ELR (cell line): Measurements from ENCODE around the gene KTI12.
A peak's percentile ranks its signal among the peaks of the same experiment; 100 is the strongest.
"Not testable (repeated sequence)": the region's sequence is repeated elsewhere in the genome, so short reads cannot be mapped to it uniquely, and the experiment has no call there.

Source experiments
- DNase-seq: peaks from one replicate; pipeline ENCODE4 v3.0.0-alpha.2; 2015; ENCODE audit warnings: low read depth

Gene KTI12, protein sequence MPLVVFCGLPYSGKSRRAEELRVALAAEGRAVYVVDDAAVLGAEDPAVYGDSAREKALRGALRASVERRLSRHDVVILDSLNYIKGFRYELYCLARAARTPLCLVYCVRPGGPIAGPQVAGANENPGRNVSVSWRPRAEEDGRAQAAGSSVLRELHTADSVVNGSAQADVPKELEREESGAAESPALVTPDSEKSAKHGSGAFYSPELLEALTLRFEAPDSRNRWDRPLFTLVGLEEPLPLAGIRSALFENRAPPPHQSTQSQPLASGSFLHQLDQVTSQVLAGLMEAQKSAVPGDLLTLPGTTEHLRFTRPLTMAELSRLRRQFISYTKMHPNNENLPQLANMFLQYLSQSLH

DNA sequence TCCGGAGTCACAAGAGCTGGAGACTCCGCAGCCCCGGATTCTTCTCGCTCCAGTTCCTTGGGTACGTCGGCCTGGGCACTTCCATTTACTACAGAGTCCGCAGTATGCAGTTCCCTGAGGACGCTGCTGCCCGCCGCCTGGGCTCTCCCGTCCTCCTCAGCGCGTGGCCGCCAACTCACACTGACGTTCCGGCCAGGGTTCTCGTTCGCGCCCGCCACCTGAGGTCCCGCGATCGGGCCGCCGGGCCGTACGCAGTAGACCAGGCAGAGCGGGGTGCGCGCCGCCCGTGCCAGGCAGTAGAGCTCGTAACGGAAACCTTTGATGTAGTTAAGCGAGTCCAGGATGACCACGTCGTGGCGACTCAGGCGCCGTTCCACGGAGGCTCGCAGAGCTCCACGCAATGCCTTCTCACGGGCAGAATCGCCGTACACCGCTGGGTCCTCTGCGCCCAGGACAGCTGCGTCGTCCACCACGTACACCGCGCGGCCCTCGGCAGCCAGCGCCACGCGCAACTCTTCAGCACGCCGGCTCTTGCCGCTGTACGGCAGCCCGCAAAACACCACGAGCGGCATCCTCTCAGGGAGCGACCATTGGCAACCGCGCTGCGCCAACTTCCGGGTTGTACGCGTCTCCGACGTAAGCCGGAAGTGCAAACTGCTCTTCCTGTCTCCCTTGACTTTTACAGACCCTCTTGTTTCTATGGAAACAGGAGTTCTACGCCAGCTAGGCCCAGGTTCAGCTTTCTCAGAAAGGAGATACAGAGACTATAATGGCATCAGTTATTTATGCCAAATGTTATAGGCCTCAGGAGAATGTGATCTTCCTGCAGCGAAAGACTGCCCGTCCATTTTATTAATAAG, at the start of gene KTI12:
Gene KTI12 (minus strand): TSS at position 621 of the 860 bp plus-strand sequence. CDS start 49 bp downstream, at position 572.
- peak; percentile 94 for DNase-seq

DNA sequence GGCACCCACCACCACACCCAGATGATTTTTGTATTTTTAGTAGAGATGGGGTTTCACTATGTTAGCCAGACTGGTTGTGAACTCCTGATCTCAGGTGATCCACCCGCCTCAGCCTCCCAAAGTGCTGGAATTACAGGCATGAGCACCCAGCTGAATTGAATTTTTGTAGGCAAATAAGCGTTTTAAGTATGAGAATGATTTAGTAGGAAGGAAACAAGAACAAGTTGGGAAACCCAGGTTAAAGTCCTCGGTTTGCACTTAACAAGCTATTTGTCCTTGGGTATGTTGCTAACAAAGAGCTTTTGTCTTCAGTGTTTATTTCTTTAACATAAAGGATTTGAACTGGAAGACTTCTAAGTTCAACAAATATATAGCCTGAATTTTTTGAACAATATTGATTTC, 46.4 kb upstream of the KTI12 start:
- DNase-seq: no peak

DNA sequence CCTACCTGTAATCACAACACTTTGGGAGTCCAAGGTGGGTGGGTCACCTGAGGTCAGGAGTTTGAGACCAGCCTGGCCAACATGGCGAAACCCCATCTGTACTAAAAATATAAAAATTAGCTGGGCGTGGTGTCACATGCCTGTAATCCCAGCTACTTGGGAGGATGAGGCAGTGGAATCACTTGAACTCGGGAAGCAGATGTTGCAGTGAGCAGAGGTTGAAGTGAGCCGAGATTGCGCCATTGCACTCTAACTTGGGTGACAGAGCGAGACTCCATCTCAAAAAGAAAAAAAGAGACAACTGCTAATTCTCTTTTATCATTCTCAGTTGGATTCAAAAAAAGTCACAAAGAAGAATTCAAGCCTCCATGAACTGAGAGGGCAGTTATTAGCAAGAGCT, 43.7 kb upstream of the KTI12 start:
- DNase-seq: not testable (repeated sequence)

DNA sequence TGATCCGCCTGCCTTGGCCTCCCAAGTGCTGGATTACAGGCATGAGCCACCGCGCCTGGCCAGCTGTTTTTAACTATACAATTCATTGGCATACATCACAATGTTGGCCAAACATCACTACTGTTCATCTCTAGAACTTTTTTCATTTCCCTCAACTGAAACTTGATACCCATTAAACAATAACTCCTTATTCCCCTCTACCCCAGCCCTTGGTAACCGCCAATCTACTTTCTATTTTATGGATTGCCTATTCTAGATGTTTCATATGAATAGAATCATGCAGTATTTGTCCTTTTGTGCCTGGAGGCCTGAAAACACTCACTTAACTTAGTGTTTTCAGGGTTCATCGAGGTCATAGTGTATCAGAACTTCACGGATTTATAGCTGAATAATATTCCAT, 38.7 kb upstream of the KTI12 start:
- no peak for DNase-seq

DNA sequence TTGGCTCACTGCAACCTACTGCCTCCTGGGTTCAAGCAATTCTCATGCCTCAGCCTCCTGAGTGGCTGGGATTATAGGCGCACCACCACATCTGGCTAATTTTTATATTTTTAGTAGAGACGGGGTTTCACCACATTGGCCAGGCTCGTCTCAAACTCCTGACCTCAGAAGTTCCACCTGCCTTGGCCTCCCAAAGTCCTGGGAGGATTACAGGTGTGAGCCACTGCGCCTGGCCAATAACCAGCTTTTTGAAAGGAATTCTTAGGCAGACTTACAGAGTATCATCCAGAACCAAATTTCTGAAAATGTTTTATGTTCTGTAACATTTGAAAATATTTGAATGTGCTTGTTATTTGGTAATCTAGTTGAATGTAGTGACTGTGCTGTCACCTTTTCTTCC, 37.1 kb upstream of the KTI12 start:
- DNase-seq: no peak

DNA sequence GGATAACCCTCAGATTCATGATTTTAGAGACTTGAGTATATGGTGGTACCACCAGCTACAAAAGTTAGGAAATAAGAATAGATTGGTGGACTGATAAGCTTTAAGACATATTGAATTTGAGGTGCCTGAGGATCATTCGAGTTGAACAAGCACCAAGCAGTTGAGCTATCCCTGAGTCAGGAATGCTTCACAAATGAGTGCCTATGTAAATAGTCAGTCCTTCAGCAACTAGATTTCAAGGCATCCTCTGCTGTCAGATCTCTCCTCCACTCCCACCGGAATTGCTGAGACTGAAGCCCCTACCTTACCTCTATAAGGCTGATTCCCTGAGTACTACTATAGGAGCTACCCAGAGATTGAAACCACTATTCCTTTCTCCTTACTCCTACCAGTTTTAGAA, 29.6 kb upstream of the KTI12 start:
- DNase-seq: no peak

DNA sequence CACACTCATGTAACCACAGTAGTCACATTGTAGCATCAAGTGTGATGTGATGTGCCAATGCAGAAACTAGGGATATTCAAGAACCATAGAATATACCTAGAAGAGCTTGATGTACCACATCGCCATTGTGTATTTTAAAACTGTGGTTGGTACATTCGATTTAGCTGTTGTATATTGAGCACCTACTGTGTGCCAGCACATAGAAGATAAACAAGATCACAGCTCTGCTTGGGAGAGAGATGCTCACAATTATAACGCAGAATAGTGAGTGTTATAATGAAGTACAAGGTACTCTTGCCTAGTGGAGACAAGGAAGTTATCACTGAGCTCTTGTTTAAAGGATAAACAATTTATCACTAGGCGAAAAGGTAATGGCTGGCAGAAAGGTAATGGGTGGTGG, 27.2 kb upstream of the KTI12 start:
- DNase-seq: no peak

DNA sequence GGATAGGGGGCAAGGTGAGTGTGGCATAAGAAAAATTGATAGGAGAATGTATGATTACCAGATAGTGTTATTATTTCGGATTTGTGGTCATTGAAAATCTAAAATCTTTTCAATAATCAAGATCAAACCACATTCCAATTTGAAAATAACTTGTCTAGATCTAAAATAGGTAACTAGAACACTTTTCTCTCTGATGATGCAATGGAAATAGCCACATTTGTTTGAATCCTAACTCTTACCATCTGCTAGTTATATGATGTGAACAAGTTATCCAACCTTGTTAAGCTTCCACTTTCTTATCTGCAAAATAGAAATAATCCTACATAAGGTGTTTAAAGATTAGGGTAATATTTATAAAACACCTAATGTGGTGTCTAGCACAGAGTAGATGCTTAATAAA, 26.3 kb upstream of the KTI12 start:
- DNase-seq: no peak

DNA sequence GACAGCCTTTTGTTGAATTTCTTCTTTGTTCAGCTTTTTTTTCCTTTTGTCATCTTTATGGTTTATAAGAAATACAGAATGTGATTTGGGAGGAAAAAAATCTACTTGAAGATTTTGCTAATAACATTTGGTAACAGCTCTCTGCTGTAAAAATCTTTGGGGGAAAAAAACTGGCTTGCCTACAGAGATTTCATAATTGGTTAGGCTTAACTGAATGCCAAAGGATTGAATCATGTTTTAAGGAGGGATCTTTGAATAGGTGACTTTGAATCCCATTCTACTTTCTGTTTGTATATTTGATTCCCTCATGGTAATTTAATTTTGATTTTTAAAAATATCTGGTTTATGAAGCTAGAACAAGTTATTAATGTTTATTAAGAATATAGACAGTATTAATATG, 25.7 kb upstream of the KTI12 start:
- DNase-seq: peak; percentile 69

DNA sequence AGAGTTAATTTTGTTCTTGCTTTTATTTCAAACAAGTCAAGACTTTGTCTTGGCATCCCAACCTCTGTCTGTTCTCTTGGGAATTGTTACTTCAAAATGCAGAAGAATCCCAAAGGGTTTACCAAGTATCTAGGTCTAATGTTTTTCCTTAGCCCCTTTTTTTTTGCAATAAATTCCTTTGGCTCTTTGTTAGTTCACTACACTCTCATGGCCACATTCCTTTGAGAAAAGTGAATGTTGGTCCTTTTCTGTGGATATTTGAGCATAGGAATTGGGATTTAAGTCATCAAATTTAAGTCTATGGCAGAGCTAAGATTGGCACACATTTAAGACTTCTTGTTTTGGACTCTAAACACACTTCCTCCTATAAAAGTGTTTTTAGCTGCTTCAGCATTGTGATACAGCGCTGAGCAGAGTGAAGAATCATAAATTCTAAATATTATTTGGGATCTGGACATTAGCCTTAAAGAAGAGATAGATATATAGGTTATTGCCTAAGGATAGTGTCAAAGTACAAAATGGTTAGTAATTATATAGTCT, 24.3 kb upstream of the KTI12 start:
- DNase-seq: no peak

DNA sequence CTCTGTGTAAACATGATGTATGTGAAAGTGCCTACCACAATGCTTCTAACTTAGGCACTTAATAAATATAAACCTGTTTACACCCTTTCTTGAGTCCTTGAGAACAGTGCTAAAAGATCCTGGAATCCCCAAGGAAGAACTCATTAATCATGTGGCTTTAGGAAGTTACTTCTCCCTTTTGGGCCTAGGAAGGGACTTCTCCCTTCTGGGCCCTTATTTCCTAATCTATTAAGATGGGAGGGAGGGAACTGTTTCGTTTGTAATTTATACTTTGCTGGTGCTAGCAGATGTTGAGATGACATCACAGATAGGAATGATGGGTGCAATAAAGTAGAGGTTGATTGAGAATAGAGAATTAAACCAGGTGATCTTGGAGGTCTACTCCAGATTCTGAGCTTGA, 23.6 kb upstream of the KTI12 start:
- DNase-seq: peak; percentile 13

DNA sequence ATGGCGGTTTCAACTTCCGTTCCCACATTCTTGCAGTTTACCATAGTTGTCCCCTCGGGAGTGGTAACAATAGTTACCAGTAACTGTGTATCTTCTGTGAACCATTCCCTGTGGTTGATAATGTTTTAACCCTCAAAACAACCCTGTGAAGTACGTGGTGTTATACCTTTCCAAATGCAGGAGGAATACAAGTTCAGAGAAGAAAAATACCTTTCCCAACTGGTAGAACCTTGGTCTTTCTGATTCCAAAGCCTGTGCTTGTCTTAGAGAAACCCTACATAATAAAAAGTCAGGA, 23.3 kb upstream of the KTI12 start:
- DNase-seq: no peak

DNA sequence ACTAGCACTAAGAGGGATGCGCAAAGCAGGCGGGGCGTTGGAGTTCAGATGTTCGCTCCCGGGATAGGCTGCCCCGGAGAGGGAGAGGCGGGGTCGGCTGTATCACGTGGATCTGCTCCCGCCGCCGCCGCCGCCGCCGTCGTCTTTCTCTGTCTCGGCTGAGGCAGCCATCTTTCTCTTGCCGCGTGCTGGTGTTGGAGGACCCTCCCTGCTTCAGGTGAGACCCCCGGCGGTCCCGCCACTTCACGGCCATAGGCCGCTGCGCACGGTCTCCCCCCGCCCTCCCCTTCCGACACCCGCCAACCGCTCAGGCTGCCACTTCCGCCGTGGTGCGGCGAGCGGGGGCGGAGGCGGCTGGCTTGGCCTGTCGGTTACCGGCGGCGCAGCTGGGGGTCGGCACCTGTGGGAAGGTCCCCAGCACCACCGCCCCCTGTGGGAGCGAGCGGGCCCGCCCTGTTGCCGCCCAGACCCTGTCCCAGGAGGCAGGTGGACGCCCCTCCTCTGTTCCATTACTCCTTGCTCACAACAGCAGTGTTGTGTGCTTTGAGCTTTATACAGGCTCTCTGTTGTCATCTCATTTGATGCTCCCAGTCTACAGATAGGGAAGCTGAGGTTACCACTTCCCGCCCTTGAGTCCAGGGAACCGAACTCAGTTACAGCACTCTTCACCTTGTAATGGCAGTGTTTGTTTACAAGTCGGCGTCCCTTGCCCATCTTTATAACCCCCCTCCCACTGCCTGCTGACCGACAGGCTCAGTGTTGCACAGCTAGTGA, 22.7 kb upstream of the KTI12 start, which contains the start of gene BTF3L4:
Gene BTF3L4 (plus strand): TSS at position 133 of the 774 bp plus-strand sequence. CDS start 3,553 bp downstream, outside the sequence.
- DNase-seq: peak; percentile 96

DNA sequence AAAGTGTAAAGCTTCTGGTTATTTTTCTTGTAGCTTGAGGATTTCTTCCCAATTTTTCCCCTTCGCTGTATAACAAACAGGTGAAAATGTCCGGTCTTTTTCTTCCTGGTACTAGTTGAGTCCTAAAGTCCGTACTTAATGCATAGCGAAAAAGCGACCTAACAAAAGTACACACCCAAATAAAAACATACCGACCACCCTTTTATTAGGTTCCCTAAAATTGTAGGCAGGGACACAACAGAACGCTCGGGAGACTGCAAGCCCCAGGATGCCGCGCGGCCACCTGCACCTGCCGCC, 22.2 kb upstream of the KTI12 start:
- DNase-seq: no peak

DNA sequence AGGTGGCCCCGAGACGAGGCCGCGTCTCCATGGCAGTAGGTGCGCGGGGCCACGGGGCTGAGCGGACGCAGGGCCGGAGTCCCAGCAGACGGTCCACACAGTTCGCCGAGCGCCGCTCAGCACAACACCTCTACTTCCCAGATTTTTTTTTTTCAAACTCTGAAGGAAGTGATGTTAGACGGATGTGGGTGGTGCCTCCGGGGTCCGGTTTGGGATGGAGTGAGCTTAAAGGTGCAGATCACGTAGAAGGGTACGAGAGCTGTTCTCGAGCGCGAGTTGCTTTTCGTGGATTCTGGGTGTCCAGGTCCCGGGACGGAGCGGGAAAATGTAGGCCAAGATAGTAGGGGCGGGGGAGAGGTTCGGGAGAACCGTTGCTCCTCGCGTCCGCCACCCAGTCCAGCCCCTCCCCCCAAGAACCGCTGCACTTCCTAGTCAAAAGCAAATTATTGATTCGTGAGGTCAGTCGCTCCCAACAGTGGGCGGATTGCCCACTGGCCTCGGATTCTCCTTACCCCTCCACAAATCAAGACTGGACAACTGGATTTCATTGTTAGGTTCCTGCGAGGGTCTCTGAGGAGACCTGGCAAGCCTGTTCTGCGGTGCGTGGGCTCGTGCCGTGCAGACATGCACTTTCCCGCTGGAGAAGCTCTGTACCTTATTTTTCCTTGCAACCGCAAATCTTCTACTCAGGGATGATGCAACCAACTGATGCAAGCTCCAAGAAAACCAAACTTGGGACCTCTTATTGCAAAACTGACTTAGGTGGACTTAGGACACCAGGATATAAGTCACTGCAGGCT, 21.7 kb upstream of the KTI12 start, which contains the start of gene TXNDC12:
Gene TXNDC12 (minus strand): TSS at position 126 of the 800 bp plus-strand sequence. CDS start 95 bp downstream, at position 31.
- DNase-seq: peak; percentile 96

DNA sequence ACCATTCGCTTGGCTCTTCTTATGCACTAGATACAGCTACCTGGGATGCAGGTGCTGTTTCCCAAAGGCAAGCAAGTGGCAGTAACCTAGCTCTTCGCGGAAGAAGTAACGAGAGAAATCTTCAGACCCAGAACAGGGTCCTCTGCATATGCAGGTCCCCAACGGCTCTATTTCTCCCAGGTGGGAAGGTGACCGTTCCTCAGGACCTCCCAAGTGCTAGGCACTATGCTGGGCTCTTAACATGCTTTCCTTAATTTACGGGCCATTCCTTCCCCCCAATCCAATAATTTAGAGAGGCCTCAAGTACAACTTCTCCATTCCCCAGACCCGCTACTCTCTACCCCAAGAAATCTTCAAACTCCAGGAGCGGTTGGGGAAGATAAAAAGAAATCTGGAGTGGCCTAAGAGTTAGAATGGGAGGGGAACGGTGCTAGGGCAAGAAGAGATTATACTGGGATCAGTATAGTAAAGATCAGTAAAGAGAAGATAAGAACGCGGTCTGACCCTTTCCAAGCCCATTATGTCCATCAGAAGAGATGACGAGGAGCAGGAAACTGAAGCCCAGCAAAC, 21.0 kb upstream of the KTI12 start:
- no peak for DNase-seq

DNA sequence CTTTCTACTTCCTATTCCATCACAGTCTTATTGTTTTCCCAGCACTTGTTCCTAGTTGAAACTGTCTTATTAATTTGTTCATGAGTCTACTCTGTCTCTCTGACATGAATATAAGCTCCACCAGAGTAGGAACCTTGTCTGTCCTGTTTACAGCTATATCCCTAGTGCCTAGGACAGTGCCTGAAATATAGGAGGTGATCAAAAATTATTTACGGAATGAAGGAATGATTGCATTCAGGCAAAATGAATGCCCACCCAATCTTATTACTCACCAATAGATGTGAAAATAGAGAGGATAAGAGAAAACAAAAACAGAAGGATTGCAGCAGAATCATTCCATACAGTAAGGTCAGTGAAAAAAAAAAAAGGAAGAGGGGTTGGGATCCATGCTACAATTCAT, 20.3 kb upstream of the KTI12 start:
- no peak for DNase-seq

DNA sequence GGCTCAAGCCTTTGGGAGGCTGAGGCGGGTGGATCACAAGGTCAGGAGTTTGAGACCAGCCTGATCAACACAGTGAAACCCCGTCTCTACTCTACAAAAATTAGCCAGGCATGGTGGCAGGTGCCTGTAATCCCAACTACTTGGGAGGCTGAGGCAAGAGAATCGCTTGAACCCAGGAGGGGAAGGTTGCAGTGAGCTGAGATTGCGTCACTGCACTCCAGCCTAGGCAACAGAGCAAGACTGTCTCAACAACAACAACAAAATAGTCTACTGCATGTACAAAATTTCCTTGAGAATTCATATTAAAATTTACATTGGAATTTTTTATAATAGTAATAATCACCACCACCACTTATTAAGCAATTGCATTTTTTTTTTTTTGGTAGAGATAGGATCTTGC, 15.7 kb upstream of the KTI12 start:
- not testable (repeated sequence) for DNase-seq

DNA sequence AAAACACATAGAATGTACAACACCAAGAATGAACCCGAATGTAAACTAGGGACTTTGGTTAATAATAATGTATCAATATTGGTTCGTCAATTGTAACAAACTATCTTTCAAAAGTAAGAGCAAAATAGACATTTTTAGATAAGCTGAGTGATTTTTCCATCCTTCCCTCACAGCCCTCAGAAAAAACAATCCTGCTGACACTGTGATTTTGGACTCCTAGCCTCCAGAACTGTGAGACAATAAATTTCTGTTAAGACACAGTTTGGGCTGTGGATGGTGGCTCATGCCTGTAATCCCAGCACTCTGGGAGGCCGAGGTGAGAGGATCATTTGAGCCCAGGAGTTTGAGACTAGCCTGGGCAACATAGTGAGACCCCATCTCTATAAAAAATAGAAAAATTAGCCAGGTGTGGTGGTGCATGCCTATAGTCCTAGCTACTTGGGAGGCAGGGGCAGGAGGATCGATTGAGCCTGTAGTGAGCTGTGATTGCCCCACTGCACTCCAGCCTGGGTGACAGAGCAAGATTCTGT, 12.1 kb upstream of the KTI12 start:
- DNase-seq: not testable (repeated sequence)

DNA sequence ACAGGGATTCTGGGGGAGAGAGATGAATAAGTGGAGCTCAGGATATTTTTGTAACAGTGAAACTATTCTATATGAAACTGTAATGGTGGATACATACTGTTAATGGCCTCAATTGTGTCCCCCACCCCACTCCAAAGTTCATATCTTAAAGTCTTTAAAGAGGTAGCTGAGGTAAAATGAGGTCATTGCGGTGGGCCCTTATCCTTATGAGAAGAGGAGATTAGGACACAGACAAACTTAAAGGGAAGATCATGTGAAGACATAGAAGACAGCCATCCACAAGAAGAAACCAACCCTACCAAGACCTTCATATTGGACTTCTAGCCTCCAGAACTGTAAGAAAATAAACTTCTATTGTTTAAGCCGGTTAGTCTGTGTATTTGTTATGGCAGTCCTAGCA, 11.6 kb upstream of the KTI12 start:
- DNase-seq: no peak
